ENCODE data around the gene TFE3. TPM values are rescaled to one million over a fixed set of nuclear protein-coding genes. Genes with fewer than 3 reads are reported as not detected.

TFE3 gene
- total RNA-seq: 10 to 100 TPM; 14.9 to 61.2 (median 23.6) TPM
- 10 to 100 TPM; 12.1 to 57.8 TPM for polyA plus RNA-seq
- long read RNA-seq, donor 1, transcript TFE3-201 (10 exons, 3,415 nt): major isoform, 6 of 22 reads
- long read RNA-seq, donor 1, transcript TFE3-204 (10 exons, 3,279 nt): major isoform, 6 of 22 reads
- long read RNA-seq, donor 1, partial matches to known transcripts: 7 of 22 reads
- long read RNA-seq, donor 1, other reads (novel, unspliced or antisense): 3 of 22 reads
- long read RNA-seq, donor 2, transcript TFE3-204 (10 exons, 3,279 nt): minor isoform, 7 of 32 reads
- long read RNA-seq, donor 2, transcript TFE3-201 (10 exons, 3,415 nt): major isoform, 15 of 32 reads
- long read RNA-seq, donor 2, partial matches to known transcripts: 4 of 32 reads
- long read RNA-seq, donor 2, other reads (novel, unspliced or antisense): 6 of 32 reads
- long read RNA-seq, donor 3, transcript TFE3-201 (10 exons, 3,415 nt): major isoform, 21 of 47 reads
- long read RNA-seq, donor 3, transcript TFE3-204 (10 exons, 3,279 nt): minor isoform, 9 of 47 reads
- long read RNA-seq, donor 3, partial matches to known transcripts: 6 of 47 reads
- long read RNA-seq, donor 3, other reads (novel, unspliced or antisense): 11 of 47 reads

DNA sequence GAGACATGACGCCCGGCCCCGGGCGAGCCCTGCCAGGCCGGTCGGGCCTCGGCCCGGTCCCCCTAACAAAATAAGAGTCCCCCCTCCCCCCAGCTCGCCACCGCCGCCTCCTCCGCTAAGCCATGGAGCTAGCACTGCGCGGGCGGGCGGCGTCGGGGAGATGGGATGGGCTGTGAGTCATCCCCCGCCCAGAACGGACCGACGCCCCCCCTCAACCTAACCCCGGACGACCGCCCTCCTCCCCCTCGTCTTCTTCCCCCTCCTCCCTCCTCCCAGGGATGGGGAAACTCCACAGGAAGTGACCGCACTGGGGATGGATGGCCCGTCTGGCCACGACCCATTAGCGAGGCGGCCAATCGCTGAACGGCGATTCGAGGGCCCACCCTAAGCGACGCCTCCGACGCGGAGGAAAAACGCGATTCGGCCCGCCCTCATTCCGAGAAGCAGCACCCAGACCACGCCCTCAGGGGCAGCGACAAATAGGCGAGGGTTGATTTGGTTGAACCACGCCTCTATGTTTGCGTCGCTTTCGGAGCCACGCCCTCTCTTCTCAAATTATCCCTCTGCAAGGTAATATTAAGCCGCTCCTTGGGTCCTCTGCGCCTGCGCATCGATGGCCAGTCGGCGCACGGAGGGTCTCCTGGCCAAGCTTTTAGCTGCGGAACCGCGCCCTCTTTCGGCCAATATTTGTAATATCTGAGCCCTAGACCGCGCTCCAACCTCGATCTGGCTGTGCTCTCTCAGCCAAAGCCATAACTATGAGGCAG, at the start of gene TFE3:
Gene TFE3 (minus strand): TSS at position 138 of the 767 bp plus-strand sequence. CDS start 131 bp downstream, at position 7.
- peaks cover 0 to 31% (median 13%) of the 10 kb centered on the region in 12 donors for H3K4me1 ChIP-seq
- TF ChIP-seq POLR2A (IDR thresholded peaks at IDR 0.05) (peak; percentile 19 to 69), CTCF (IDR thresholded peaks at IDR 0.05) (peak; percentile 47 to 72 (median 62))
- peak; percentile 90 to 96 (median 96) for ATAC-seq
- intact Hi-C loops (cut with DNase I): loop anchor here in 6 of 10 donors (1.0 to 10.0 kb wide), 7 partner anchors 41 to 126 kb away; partner anchors contain the start of genes GRIPAP1 (in 4 of the 6), OTUD5 (in 4 of the 6) and PIM2 (in 1 of the 6)
- WGBS, 4 donors: 0 to 53% (median 21%) methylated on average over 37 to 67 of the region's 67 CpGs
- H3K27ac ChIP-seq: peak within 1 kb of the TSS; percentile 89 to 99 (median 96)
- peaks cover 0 to 8% (median 0%) of the 10 kb centered on the region in 12 donors for H3K9me3 ChIP-seq
- H3K36me3 ChIP-seq: peaks cover 0 to 12% (median 9%) of the 10 kb centered on the region in 9 donors
- no peaks in the 10 kb centered on the region for H3K27me3 ChIP-seq
- DNase-seq: peak; percentile 96 to 99 (median 97)
- peak within 1 kb of the TSS; percentile 62 to 99 (median 85) for H3K4me3 ChIP-seq

- 70 to 86% (median 78%) methylated on average over 4 of the region's 4 CpGs for WGBS, 4 donors
- no peak for TF ChIP-seq CTCF (IDR thresholded peaks at IDR 0.05)
- TF ChIP-seq POLR2A (IDR thresholded peaks at IDR 0.05): no peak
- no peaks in the 10 kb centered on the region for H3K27me3 ChIP-seq
- no peaks in the 10 kb centered on the region for H3K9me3 ChIP-seq
- DNase-seq: no peak
- no peak overlapping the region for H3K27ac ChIP-seq
- intact Hi-C loops (cut with DNase I): no loop called here
- H3K4me3 ChIP-seq: no peak overlapping the region
- H3K36me3 ChIP-seq: no peaks in the 10 kb centered on the region
- no peaks in the 10 kb centered on the region for H3K4me1 ChIP-seq
- no peak for ATAC-seq
Observed at GRCh38 chrX:49089553-49089952, 46.4 kb upstream of the TFE3 start.

DNA sequence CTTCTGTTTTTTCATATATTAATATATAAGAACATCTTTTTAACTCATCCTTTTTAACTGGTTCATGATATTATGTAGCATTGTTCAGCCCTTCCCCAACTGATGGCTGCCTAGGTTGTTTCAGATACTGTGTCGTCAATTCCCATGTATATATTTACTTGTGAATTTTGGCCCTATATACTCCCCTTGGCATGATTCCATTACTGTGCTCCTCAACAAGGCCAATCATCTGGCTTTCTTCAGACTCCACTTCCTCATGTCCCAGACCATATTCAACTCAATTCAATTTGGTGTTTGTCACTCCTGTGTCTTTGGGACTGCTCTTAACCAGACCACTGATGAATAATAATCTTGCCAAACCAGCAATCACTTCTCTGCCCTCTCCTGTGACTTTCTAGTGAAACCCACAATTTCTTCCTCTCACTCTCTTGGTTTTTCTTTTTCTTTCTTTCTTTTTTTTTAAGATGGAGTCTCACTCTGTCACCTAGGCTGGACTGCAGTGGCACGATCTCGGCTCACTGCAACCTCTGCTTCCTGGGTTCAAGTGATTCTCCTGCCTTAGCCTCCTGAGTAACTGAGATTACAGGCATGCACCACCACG, 39.2 kb upstream of the TFE3 start:
- ATAC-seq (no peak), DNase-seq (no peak)
- no peaks in the 10 kb centered on the region for H3K27me3 ChIP-seq
- intact Hi-C loops (cut with DNase I): no loop called here
- H3K27ac ChIP-seq: no peak overlapping the region
- no peaks in the 10 kb centered on the region for H3K9me3 ChIP-seq
- H3K36me3 ChIP-seq: peaks cover 0 to 8% (median 0%) of the 10 kb centered on the region in 9 donors
- H3K4me1 ChIP-seq: peaks cover 0 to 7% (median 2%) of the 10 kb centered on the region in 12 donors
- TF ChIP-seq CTCF (IDR thresholded peaks at IDR 0.05): no peak
- no peak for TF ChIP-seq POLR2A (IDR thresholded peaks at IDR 0.05)
- H3K4me3 ChIP-seq: no peak overlapping the region
- 62 to 73% (median 67%) methylated on average over 4 of the region's 4 CpGs for WGBS, 4 donors

Data from heart left ventricle (tissue), 16 donors.